ENCODE data around the gene PHF20. TPM values are rescaled to one million over a fixed set of nuclear protein-coding genes. Genes with fewer than 3 reads are reported as not detected.
"Not testable (repeated sequence)": the region's sequence is repeated elsewhere in the genome, so short reads cannot be mapped to it uniquely, and the experiment has no call there.

PHF20 gene
- total RNA-seq, 1 experiment from 2014 or later = 24.1 TPM

- no peaks in the 10 kb centered on the region for H3K4me1 ChIP-seq (replicated peaks)
- no peaks in the 10 kb centered on the region for H3K27me3 ChIP-seq (replicated peaks)
- H3K27ac ChIP-seq = no peak overlapping the region
- no peaks in the 10 kb centered on the region for H3K36me3 ChIP-seq
- no peaks in the 10 kb centered on the region for H3K9me3 ChIP-seq (replicated peaks)
- H3K4me3 ChIP-seq = no peak overlapping the region
- DNase-seq (ENCODE audit: low read depth in 1 of 2, low spot score in 2 of 2) = peak; percentile 51 to 61
Observed at GRCh38 chr20:35992713-35993335, 221.0 kb downstream of the PHF20 start.

- Histone ChIP-seq H3K27me3 (replicated peaks) (no peaks in the 10 kb centered on the region), H3K27ac (no peak overlapping the region), H3K4me1 (replicated peaks) (no peaks in the 10 kb centered on the region), H3K36me3 (no peaks in the 10 kb centered on the region), H3K4me3 (no peak overlapping the region), H3K9me3 (replicated peaks) (no peaks in the 10 kb centered on the region)
- DNase-seq (ENCODE audit: low read depth in 1 of 2, low spot score in 2 of 2) = peak; percentile 54 to 80
Observed at GRCh38 chr20:35994994-35995453, 223.2 kb downstream of the PHF20 start.

- not testable (repeated sequence) for H3K36me3 ChIP-seq; H3K9me3 ChIP-seq (replicated peaks); H3K4me3 ChIP-seq; H3K4me1 ChIP-seq (replicated peaks); DNase-seq (ENCODE audit: low read depth in 1 of 2, low spot score in 2 of 2); H3K27me3 ChIP-seq (replicated peaks); H3K27ac ChIP-seq
Observed at GRCh38 chr20:35996492-35996891, 224.7 kb downstream of the PHF20 start.

Other genes starting within 250 kb of the PHF20 start
- gene C20orf173, start 242.4 kb upstream of the PHF20 start, total RNA-seq (2014; rRNA removed; shearing (Covaris generic)) = not detected in 2 replicates
- gene ERGIC3, start 229.9 kb upstream of the PHF20 start, total RNA-seq (2014; rRNA removed; shearing (Covaris generic)) = 273 and 290 TPM in 2 replicates
- gene SPAG4, start 156.2 kb upstream of the PHF20 start, total RNA-seq (2014; rRNA removed; shearing (Covaris generic)) = 0.87 TPM in 1 of 2 replicates, not detected in the other
- gene CPNE1, start 107.1 kb upstream of the PHF20 start, total RNA-seq (2014; rRNA removed; shearing (Covaris generic)) = 122 and 162 TPM in 2 replicates
- 59.2 and 64.1 TPM in 2 replicates for gene RBM12, start 107.1 kb upstream of the PHF20 start, total RNA-seq (2014; rRNA removed; shearing (Covaris generic))
- 13.3 and 24.7 TPM in 2 replicates for gene NFS1, start 72.7 kb upstream of the PHF20 start, total RNA-seq (2014; rRNA removed; shearing (Covaris generic))
- 288 and 554 TPM in 2 replicates for gene ROMO1, start 72.6 kb upstream of the PHF20 start, total RNA-seq (2014; rRNA removed; shearing (Covaris generic))
- gene RBM39, start 29.8 kb upstream of the PHF20 start, total RNA-seq (2014; rRNA removed; shearing (Covaris generic)) = 277 and 319 TPM in 2 replicates
- 88.1 and 123 TPM in 2 replicates for gene SCAND1, start 182.5 kb downstream of the PHF20 start, total RNA-seq (2014; rRNA removed; shearing (Covaris generic))
- 3.6 TPM in 2 replicates for gene CNBD2, start 196.6 kb downstream of the PHF20 start, total RNA-seq (2014; rRNA removed; shearing (Covaris generic))

Data from SJSA1 (cell line).